8988T (cell line): ENCODE data around the gene IL22RA2.
"Not testable (repeated sequence)": the region's sequence is repeated elsewhere in the genome, so short reads cannot be mapped to it uniquely, and the experiment has no call there.

Experiments used
- DNase-seq: peaks from one replicate; pipeline ENCODE4 v3.0.0; 2011

IL22RA2 gene

GRCh38 chr6:137119196-137120104 lies 54.0 kb downstream of the IL22RA2 start:
- no peak for DNase-seq

- DNase-seq, result no peak
Measured at GRCh38 chr6:137117581-137117980, 55.9 kb downstream of the IL22RA2 start.

- DNase-seq, result no peak
Measured at GRCh38 chr6:137116807-137117206, 56.6 kb downstream of the IL22RA2 start.

- DNase-seq, result no peak
Measured at GRCh38 chr6:137115658-137116057, 57.8 kb downstream of the IL22RA2 start.

- DNase-seq, result no peak
Measured at GRCh38 chr6:137112067-137112355, 61.4 kb downstream of the IL22RA2 start.

GRCh38 chr6:137111296-137112066 lies 62.0 kb downstream of the IL22RA2 start:
- no peak for DNase-seq

GRCh38 chr6:137107767-137108105 lies 65.7 kb downstream of the IL22RA2 start:
- no peak for DNase-seq

GRCh38 chr6:137107047-137107766 lies 66.2 kb downstream of the IL22RA2 start:
- not testable (repeated sequence) for DNase-seq

GRCh38 chr6:137106183-137106582 lies 67.3 kb downstream of the IL22RA2 start:
- no peak for DNase-seq

- no peak for DNase-seq
Measured at GRCh38 chr6:137105375-137105774, 68.1 kb downstream of the IL22RA2 start.

- no peak for DNase-seq
Measured at GRCh38 chr6:137104926-137105325, 68.5 kb downstream of the IL22RA2 start.

GRCh38 chr6:137102851-137103492 lies 70.5 kb downstream of the IL22RA2 start:
- no peak for DNase-seq

- no peak for DNase-seq
Measured at GRCh38 chr6:137102050-137102848, 71.2 kb downstream of the IL22RA2 start.

GRCh38 chr6:137099689-137100403 lies 73.6 kb downstream of the IL22RA2 start:
- no peak for DNase-seq

- no peak for DNase-seq
Measured at GRCh38 chr6:137097526-137097925, 75.9 kb downstream of the IL22RA2 start.

GRCh38 chr6:137097057-137097456 lies 76.4 kb downstream of the IL22RA2 start:
- no peak for DNase-seq

- no peak for DNase-seq
Measured at GRCh38 chr6:137095651-137096238, 77.7 kb downstream of the IL22RA2 start.

GRCh38 chr6:137095093-137095492 lies 78.4 kb downstream of the IL22RA2 start:
- DNase-seq, result no peak

- peak; percentile 13 for DNase-seq
Measured at GRCh38 chr6:137094411-137095008, 78.9 kb downstream of the IL22RA2 start.
